Upper lobe of left lung (tissue), 4 donors: Measurements from ENCODE around the gene POFUT2.

ENCODE experiments used
- CTCF ChIP-seq, 6 experiments: fragments of 450-650 bp in 4 of 6; fragments of 200-600 bp in 2 of 6; sonication (generic) in 2 of 6; IDR thresholded peaks; one replicate each; pipeline ENCODE4 v1.5.1; 2016 to 2019; ENCODE audit warnings: antibody characterized with exemption in 6 of 6
- EP300 ChIP-seq, 4 donors: sonication (generic); formaldehyde crosslinking; IDR thresholded peaks; one replicate each; pipeline ENCODE4 v1.5.1; 2017; ENCODE audit warnings: antibody characterized with exemption in 4 of 4, control low read depth in 2 of 4

DNA sequence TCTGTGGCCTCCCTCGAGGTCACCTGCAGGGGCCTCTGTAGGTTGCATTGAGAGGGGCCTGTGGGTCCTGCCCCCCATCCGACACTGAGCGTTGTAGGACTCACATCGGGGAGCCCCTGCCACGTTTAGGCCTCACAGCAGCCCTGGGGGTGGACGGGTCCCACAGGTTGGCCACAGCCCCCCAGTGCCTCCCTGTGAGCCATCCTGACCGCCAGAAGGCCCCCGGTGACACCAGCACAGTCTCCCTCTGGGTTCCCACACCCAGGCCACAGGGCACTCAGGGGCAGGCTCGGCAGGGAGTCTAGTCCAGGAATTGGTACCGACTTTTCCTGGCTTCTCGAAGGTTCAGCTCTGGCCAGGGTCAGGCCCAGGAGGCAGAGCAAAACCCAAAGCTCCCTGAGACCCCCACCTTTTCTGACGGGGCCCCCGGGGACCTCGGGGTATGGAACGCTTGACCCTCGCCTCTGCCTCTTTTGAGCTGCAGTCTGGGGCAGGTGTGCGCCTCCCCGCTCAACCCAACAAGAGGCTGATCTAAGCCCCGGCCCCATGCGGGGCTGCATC is 13.9 kb upstream of the POFUT2 start:
- no peak for TF ChIP-seq EP300 (IDR thresholded peaks at IDR 0.05)
- no peak for TF ChIP-seq CTCF (IDR thresholded peaks at IDR 0.05)
